Mucosa of descending colon (tissue), 3 donors: ENCODE results near the gene SLC6A13. TPM values are rescaled to one million over a fixed set of nuclear protein-coding genes. Genes with fewer than 3 reads are reported as not detected.

Source experiments
- ATAC-seq: fragments of 200-7000 bp; cut with Tn5 transposase; one replicate; pipeline ENCODE4 v1.9.1; 2020; ENCODE audit warnings: mild to moderate bottlenecking, moderate library complexity
- DNase-seq, 3 donors: peaks; one replicate each; pipeline ENCODE4 v3.0.0-alpha.2; 2020
- H3K36me3 ChIP-seq: fragments of 200-600 bp; one replicate; pipeline ENCODE4 v1.8.0; 2021; ENCODE audit warnings: low read depth, mild to moderate bottlenecking
- H3K4me1 ChIP-seq: fragments of 200-600 bp; one replicate; pipeline ENCODE4 v1.8.0; 2021; ENCODE audit warnings: low read depth, mild to moderate bottlenecking
- H3K4me3 ChIP-seq: fragments of 200-600 bp; one replicate; pipeline ENCODE4 v1.8.0; 2021; ENCODE audit warnings: mild to moderate bottlenecking
- H3K9me3 ChIP-seq: fragments of 200-600 bp; one replicate; pipeline ENCODE4 v1.8.0; 2021; ENCODE audit warnings: mild to moderate bottlenecking
- intact Hi-C, 2 donors: fragments of 100-400 bp; cut with DNase I in 1 of 2; cut with micrococcal nuclease in 1 of 2; formaldehyde crosslinking; loops; one replicate each; pipeline versions ENCODE4 v1.11.0 to v1.11.1; 2022; cut with DNase I, micrococcal nuclease
- total RNA-seq, 3 donors: library from RNA; stranded (reverse); fragmentation: NEBNext Ultra II Directional in 2 of 3; extraction: Animal tissue kit (Norgen Biotek cat#: 25700) in 2 of 3; gene quantifications; one replicate each; pipeline versions ENCODE4 v1.2.1 to v1.2.4, GENCODE V29; 2021 to 2023
- TF ChIP-seq, protein P1 (sequence below): fragments of 200-600 bp; IDR thresholded peaks from one replicate; pipeline ENCODE4 v1.8.0; 2022; ENCODE audit warnings: antibody characterized with exemption, mild to moderate bottlenecking
- donor health status: DM: no; HTN: no; CAD: no; lungs with moderate emphysema.
- donor health status: DM: no; HTN: no; CAD: no.
- donor health status: DM: no; HTN: yes; CAD: no.

The SLC6A13 gene
- total RNA-seq, 3 donors from 2014 or later: not detected

DNA sequence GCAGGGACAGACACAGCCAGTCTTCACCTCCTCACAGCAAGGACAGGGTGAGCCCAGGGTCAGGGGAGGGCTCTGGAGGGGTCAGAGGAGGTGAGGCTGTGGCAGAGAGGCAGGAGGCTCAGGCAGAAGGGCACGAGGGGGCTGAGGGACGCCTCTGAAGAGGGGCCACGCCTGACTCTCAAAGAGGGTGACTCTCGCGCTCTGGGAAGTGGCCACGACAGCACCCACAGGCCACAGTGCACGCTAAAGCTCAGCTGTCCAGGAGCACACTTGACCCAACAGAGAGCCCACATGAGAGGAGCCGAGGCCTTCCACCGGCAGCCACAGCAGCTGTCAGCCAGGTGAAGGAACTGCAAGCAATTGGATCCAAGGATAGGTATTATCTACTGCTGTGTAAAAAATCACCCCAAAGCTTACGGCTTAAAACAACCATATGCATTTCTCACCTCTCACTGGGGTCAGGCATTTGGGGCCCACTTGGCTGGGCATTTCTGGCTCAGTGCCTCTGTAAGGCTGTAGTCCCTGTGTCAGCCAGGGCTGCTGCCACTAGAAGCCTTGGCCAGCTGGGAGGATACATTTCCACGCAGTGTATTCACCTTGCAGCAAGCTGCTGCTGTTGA is 76.5 kb downstream of the SLC6A13 start:
- ATAC-seq (no peak), DNase-seq (peak in 1 of 3 donors; percentile 34)
- no peaks in the 10 kb centered on the region for H3K9me3 ChIP-seq
- no peak overlapping the region for H3K4me3 ChIP-seq
- intact Hi-C loops: no loop called here
- no peaks in the 10 kb centered on the region for H3K36me3 ChIP-seq
- TF ChIP-seq, protein P1, sequence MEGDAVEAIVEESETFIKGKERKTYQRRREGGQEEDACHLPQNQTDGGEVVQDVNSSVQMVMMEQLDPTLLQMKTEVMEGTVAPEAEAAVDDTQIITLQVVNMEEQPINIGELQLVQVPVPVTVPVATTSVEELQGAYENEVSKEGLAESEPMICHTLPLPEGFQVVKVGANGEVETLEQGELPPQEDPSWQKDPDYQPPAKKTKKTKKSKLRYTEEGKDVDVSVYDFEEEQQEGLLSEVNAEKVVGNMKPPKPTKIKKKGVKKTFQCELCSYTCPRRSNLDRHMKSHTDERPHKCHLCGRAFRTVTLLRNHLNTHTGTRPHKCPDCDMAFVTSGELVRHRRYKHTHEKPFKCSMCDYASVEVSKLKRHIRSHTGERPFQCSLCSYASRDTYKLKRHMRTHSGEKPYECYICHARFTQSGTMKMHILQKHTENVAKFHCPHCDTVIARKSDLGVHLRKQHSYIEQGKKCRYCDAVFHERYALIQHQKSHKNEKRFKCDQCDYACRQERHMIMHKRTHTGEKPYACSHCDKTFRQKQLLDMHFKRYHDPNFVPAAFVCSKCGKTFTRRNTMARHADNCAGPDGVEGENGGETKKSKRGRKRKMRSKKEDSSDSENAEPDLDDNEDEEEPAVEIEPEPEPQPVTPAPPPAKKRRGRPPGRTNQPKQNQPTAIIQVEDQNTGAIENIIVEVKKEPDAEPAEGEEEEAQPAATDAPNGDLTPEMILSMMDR: no peak
- peaks cover 3% of the 10 kb centered on the region for H3K4me1 ChIP-seq

DNA sequence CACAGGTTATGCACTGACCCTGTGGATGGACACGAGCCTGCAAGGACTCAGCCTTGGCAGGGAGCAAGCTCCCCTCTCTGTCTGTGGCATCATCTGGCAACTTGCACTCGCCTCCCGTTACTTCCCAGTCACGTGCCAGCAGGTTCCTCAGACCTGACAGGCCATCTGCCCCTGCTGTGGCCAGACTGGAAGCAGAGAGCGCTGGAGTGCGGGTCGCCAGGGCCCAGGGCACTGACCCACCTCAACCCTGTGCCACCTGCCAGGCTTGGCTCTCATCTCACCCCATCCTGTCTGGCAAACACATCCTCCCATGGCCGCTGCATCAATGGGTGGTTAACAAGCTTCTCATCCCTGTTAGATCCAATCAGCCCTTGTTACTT is 77.1 kb downstream of the SLC6A13 start:
- intact Hi-C loops: no loop called here
- Histone ChIP-seq H3K4me3 (no peak overlapping the region), H3K9me3 (no peaks in the 10 kb centered on the region), H3K36me3 (no peaks in the 10 kb centered on the region), H3K4me1 (peaks cover 3% of the 10 kb centered on the region)
- no peak for ATAC-seq
- DNase-seq: no peak
- TF ChIP-seq, protein P1: no peak

DNA sequence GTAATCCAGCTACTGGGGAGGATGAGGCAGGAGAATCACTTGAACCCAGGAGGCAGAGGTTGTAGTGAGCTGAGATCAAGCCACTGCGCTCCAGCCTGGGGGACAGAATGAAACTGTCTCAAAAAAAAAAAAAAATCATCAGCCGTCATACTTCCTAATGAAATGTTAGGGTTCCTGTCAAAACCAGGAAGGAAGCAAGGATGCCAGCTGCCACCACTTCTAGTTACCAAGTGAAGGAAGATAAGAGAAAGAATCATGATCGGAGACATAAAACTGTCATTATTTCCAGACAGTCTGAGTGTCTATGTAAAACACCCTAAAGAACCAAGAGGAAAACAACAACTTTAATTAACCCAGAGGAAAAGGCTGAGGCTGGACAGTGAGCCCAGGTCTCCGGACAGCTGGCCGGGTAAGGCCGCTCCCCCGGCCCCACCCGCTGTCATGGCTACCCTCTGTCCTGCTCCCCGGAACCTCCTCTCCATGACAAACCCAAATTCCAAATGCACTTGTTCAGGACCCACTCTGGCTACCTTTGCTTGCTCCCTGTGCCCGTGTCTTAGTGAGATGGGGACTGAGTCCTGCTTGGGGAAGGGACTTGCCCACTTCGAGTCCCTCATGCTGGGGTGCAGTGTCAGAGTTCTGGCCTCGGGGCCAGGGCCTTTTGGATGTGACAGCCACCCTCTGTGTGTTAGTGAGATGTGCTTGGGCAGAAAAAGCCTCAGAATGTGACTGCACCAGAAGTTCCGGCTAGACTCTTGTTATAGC is 77.6 kb downstream of the SLC6A13 start:
- intact Hi-C loops: no loop called here
- TF ChIP-seq, protein P1: no peak

DNA sequence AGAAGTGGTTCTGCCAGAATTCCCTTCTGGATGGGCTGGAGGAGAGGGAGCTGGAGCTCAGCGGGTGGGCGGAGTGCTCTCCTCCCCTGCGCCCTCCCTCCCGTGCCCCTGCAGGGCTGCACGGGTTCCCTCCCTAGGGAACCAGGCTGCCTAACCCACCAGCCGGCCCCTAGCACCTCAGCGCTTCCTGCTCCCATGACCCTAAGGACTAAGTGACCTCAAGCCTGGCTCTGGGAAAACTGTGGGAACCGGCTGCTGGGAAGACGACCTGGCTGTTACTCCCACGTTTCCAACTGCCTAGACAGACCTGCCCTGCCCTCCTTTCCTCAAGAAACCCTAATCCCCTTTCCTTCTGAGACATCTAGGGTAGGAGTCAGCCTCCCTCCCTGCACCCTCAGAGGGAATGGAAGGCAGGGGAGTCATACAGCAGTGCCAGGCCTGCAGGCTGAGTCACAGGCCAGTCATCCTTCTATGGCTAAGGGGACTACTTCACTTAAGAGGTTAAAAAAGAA is 80.2 kb downstream of the SLC6A13 start:
- intact Hi-C loops: no loop called here
- TF ChIP-seq, protein P1: no peak
- no peak overlapping the region for H3K4me3 ChIP-seq
- no peaks in the 10 kb centered on the region for H3K36me3 ChIP-seq
- no peaks in the 10 kb centered on the region for H3K9me3 ChIP-seq
- H3K4me1 ChIP-seq: no peaks in the 10 kb centered on the region
- DNase-seq (no peak), ATAC-seq (no peak)

More for the DNA sequence above, 77.6 kb downstream of the SLC6A13 start:
- H3K4me3 ChIP-seq: no peak overlapping the region
- peaks cover 3% of the 10 kb centered on the region for H3K4me1 ChIP-seq
- H3K36me3 ChIP-seq: no peaks in the 10 kb centered on the region
- H3K9me3 ChIP-seq: no peaks in the 10 kb centered on the region
- no peak for ATAC-seq
- no peak for DNase-seq

DNA sequence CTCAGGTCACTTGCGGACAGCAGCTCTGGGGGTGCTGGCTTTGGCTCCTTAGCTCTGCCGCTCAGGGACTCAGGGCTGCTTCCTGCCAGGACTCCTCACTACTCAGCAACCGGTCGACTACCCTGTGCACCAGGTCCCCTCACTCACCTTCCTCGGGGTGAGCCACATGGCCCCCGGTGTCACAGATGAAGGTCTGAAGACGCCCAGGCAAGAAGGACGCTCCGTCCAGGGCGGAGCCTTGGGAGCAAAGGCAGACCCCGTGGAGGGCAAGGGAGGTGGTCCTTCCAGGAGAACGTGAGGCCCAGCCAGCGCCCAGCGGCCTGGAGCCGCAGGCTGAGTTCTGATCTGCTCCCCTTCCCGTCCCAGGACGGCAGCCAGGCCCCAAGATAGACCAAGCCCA is 80.7 kb downstream of the SLC6A13 start:
- no peak overlapping the region for H3K4me3 ChIP-seq
- DNase-seq: peak in 1 of 3 donors; percentile 46
- intact Hi-C loops: no loop called here
- H3K4me1 ChIP-seq: no peaks in the 10 kb centered on the region
- H3K9me3 ChIP-seq: no peaks in the 10 kb centered on the region
- ATAC-seq: no peak
- TF ChIP-seq, protein P1: no peak
- no peaks in the 10 kb centered on the region for H3K36me3 ChIP-seq
